ENCODE results near the gene TSPAN13.
"Not testable (repeated sequence)": the region's sequence is repeated elsewhere in the genome, so short reads cannot be mapped to it uniquely, and the experiment has no call there.

Gene TSPAN13

GRCh38 chr7:16740996-16741395, 12.6 kb upstream of the TSPAN13 start:
- DNase-seq (ENCODE audit: low read depth), result no peak

DNA sequence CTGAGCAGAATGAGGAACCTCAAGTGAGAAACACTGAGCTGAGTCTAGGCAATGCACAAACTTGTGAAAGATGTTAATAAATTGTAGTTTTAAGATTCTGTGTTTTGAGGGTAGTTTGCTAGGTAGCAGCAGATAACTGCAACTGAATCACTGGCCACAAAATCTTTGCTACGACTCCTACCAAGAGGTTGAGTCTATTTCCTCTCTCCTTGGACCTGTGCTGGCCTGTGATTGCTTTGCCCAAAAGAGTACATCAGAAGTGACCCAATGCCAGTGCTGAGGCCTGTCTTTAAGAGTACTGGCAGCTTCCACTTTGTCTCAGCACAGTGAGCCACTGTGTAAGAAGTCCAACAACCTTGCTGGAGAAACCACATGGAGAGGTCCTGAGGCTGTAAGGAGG, 11.9 kb upstream of the TSPAN13 start:
- no peak for DNase-seq (ENCODE audit: low read depth)

DNA sequence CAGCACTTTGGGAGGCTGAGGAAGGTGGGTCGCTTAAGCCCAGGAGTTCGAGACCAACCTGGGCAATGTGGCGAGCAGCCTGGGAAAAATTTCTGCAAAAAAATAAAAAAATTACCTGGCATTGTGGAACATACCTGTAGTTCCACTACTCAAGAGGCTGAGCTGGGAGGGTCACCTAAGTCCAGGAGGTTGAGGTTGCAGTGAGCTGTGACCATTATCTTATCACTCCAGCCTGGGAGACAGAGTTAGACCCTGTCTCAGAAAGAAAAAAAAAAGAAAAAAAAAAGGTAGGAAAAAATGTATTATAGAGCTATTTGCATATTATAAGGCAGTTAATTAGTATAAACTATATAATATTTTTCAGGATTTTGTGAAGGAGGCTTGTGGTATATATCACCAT, 11.0 kb upstream of the TSPAN13 start:
- no peak for DNase-seq (ENCODE audit: low read depth)

GRCh38 chr7:16743236-16743635, 10.3 kb upstream of the TSPAN13 start:
- no peak for DNase-seq (ENCODE audit: low read depth)

- no peak for DNase-seq (ENCODE audit: low read depth)
Observed at GRCh38 chr7:16744518-16745250, 8.9 kb upstream of the TSPAN13 start.

DNA sequence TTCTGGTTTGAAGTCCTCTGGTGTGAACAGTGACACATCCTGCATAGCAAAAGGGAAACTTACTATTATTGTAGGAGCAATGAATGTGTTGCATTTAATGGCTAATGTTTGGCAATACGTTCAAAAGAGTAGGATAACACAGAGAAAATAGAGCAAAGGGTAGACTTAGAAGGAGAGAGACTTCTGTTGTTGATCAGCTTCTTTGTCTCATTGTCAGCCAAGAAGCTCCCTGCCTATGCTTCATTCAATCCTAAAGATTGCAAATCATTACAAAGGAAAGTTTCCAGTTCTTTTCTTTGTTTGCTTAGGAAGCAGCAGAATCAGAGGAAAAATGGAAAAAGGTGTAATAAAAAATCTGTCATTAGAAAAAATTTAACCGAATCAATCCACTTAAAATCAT, 7.9 kb upstream of the TSPAN13 start:
- DNase-seq (ENCODE audit: low read depth), result no peak

DNA sequence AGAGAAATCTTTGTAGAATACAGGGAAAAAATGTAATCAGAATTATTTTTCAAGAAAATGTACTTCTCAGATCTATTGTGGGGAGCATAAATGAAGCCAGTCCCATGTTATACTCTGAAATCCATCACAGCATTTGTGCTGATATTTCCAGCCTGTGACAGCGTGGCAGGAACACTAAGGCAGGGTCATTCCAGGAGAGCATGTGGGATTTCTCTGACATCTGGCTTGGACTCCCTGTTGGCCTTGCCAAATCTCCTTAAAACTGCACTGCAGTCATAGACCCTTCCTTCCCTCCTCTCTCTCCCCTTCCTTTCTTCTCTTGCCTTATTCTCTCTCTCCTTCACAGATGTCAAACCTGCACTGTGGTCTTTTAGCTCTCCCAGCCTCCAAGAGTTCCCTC, 6.5 kb upstream of the TSPAN13 start:
- no peak for DNase-seq (ENCODE audit: low read depth)

GRCh38 chr7:16753932-16754855, 639 bp downstream of the TSPAN13 start:
- no peak for DNase-seq (ENCODE audit: low read depth)

DNA sequence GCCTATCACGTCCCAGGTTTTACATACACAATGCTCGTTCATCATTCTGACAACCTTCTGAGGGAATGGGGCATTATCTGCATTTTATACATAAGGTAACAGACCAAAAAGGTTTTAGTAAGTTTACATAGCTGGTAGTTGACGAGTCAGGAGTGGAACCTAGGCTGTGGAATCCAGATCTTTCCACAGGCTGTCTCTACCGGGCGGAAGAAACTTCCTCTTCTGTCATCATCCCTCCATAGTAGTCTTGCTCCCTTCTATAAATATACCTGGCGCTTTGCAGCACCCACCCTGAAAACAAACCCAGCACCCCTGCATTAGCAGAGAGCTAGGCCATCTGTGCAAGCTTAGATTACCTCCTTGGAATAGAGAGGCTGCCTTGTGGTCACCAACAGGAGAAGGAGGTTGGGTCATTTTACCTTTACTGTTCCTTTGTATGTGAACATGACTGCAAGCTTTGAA, 1.3 kb downstream of the TSPAN13 start:
- no peak for DNase-seq (ENCODE audit: low read depth)

DNA sequence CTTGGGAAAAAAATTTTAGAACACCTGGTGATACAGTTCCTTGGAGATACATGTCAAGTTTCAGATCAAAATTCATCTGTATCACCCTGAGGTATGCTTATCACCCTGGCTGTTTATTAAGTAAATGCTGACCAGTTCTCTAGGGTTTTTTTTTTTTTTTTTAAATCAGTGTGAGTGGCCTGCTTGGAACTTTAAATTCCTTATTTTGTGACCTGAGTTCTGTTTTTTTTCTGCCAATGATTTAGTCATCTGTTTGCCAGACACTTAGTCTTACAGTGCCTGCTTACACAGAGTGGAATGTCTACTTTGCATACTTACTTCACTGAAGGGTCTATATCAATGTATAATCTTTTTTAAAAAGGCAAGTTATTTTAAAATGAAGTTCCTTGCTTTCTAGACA, 1.8 kb downstream of the TSPAN13 start:
- no peak for DNase-seq (ENCODE audit: low read depth)

- no peak for DNase-seq (ENCODE audit: low read depth)
Observed at GRCh38 chr7:16758036-16758435, 4.5 kb downstream of the TSPAN13 start.

DNA sequence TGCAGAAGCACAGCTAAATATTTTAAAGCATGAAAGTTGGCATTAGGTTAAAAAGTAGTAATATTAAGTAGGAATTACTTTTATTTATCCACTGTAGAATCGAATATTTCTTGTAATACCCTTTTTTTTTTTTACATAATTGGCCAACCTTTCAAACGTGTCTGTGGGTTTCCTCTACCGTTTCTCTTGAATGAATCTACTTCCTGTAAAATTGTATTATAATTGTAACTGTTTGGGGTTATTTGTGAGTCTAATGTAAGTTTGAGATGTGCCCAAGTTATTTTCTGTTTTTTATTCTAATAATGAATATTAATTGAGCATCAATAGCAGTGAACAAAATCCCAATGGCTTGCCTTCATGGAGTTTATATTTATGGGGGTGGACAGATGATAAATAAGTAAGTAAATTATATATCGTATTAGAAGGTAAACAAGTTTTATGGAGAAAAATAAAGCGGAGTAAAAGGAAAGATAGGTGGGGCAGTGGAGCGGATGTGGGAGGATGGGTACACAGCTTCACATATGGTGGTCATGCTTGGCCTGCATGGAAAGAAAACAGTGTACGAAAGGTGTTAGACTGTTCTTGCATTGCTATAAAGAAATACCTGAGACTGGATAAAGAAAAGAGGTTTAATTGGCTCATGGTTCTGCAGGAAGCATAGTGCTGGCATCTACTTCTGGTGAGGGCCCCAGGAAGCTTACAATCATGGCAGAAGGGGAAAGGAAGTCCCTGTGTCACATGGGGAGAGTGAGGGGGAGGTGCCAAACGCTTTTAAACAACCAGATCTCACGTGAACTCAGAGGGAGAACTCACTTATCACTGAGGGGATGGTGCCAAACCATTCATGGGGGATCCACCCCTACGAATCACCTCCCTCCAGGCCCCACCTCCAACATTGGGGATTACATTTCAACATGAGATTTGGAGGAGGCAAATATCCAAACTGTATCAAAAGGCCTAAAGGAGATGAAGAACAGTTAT, 5.4 kb downstream of the TSPAN13 start:
- no peak for DNase-seq (ENCODE audit: low read depth)

- DNase-seq (ENCODE audit: low read depth), result no peak
Observed at GRCh38 chr7:16759840-16760239, 6.3 kb downstream of the TSPAN13 start.

GRCh38 chr7:16762177-16762576, 8.6 kb downstream of the TSPAN13 start:
- no peak for DNase-seq (ENCODE audit: low read depth)

GRCh38 chr7:16764942-16765341, 11.4 kb downstream of the TSPAN13 start:
- DNase-seq (ENCODE audit: low read depth), result no peak

- DNase-seq (ENCODE audit: low read depth), result no peak
Observed at GRCh38 chr7:16765436-16765859, 11.9 kb downstream of the TSPAN13 start.

GRCh38 chr7:16769994-16770393, 16.4 kb downstream of the TSPAN13 start:
- not testable (repeated sequence) for DNase-seq (ENCODE audit: low read depth)

DNA sequence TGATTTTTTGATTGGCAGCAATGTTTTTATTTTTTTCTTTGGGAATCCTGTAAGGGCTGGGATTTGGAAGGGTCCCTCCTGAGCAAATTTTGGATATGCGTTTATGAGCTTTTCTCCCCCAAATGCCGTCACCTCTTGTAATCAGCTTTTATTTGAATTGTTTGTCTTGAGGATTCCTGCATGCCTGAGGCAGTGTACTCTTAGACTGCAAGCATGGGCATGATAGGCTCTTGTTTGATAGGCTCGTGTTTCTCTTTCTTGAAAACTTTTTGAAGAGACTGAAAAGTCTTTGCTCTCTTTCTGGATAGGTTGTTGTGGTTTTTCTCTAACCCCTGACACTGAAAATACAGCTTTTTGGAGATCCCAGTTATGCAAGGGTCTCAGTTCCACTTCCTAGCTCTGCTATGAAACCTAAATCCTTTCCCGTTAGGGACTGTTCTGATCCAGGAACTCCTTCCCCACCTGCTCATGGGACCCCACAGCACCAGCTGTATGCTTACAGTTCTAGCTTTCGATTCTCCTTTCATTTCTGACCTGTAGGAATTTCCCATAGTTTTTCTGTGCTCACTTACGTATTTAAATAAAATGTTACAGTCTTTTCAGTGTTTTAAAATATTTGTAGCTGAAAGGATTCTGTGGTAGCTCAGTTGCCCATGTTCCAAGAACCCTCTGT, 17.2 kb downstream of the TSPAN13 start:
- DNase-seq (ENCODE audit: low read depth), result no peak

- DNase-seq (ENCODE audit: low read depth), result no peak
Observed at GRCh38 chr7:16773326-16773725, 19.8 kb downstream of the TSPAN13 start.

DNA sequence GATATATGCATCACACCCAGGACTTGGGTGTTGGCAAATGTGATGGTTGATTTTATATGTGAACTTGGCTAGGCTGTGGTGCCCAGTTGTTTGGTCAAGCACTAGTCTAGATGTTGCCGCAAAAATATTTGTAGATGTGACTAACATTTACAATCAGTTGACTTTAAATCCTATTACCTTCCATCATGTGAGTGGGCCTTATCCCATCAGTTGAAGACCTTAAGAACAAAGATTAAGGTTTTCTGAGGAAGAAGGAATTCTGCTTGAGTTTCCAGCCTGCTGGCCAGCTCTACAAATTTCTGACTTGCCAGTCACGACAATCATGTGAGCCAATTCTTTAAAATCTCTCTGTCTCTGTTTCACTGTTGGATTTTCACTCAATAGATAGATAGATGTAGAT, 20.3 kb downstream of the TSPAN13 start:
- no peak for DNase-seq (ENCODE audit: low read depth)

DNA sequence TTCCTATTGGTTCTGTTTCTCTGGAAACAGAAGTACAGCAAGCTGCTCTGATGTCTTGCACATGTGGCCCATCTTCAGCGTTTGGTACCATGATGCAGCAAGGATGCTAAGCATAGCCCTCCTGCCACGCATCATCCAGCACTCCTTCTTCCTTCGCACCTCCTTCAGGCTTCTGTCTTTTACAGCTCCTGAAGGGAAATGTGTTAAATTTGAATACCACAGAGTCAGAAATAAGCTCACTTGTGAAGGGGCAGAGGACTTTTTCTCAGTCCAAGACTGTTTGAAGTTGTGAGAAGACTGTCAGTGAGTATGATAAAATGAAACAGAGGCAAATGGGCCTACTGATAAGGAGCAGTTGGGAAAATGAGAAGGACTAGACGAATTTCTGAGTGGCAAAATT, 20.7 kb downstream of the TSPAN13 start:
- DNase-seq (ENCODE audit: low read depth), result no peak
